NCI-H2196 (cell line): ENCODE results near the gene CCDC102A.
"Not testable (repeated sequence)": the region's sequence is repeated elsewhere in the genome, so short reads cannot be mapped to it uniquely, and the experiment has no call there.

Source experiments
- DNase-seq: peaks from one replicate; lab custom pipeline; 2025; ENCODE audit not compliant: unreplicated experiment; lab: John Stamatoyannopoulos, UW

CCDC102A gene

DNA sequence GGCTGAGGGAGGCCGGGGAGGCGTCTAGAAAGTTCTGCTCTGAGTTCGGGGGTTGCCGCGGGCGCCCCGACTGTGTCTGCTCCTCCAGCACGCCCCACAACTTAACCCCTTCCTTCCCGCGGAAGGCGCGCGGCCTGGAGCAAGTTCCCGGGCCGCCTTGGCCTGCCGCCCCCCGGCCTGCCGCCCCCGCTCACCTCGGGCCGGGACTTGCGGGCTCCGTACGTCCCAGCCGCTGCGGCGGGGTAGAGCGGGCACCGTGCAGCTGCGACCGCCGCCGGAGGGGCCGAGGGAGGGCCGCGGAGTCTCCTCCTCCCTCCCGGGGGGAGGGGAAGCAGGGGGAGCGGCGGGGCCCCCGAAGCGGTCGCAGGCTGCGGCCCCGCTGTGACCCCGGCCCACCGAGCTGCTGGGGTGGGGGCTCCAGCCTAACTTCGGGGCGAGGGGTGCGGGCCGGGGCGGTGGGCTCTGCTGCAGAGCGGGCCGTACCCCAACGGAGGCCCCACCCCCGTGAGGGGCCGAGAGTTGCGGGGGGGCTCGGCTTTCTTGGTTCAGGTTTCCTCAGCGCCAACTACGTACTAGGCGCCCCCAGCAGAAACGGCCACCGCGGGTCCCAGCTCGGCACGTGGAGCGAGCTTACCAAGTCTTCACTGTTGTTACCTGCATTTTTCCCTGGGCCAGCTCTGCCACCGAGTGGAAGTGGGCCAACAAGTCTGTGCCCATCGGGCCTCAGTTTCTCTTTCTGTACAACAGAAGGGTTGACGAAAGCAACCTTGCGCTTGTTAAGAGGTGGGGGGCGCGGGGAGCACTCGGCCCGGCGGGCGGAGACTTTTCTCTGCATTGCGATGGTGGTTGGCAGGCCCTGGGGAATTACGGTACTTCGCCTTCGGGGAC is at the start of gene CCDC102A:
CCDC102A (minus strand) TSS at position 266 of the 888 bp plus-strand sequence. CDS start 7,394 bp downstream, outside the sequence.
- no peak for DNase-seq

DNA sequence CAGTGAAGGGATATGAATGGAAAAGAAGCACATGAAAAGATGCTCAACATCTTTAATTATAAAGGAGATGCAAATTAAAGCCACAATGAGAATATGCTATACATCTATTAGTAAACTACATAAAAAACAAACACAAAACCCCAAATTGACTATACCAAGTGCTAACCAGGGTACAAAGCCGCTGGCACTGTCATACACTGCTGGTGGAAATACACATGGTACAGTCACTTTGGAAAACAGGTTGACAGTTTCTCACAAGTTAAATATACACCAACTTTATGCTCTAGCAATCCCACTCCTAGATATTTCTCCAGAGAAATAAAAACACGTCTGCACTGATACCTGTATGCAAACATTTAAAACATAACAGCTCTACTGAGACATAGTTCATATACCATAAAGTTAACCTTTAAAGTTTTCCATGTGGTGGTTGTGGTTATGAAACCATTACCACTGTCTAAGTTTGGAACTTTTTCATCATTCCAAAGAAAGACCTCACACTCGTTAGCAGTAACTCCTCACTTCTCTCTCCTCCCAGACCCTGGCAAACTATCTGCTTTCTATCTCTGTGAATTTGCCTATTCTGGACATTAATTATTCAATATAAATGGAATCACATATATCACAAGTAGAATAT is 48.8 kb upstream of the CCDC102A start:
- DNase-seq: no peak

DNA sequence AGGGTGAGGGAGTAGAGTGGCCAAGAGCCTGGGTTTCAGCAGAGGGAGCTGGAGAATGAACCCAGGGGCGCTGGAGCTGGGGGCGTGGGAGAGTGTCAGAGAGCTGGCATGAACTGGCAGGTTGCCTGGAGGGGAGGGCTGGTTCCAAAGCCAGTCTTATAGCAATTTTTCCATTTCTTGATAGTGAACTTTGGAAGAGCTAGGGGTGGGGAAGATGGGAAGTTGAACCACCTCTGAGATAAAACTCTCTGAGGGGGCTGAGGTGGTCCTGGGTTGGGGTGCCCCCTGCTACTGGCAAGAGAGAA is 42.9 kb upstream of the CCDC102A start:
- no peak for DNase-seq

DNA sequence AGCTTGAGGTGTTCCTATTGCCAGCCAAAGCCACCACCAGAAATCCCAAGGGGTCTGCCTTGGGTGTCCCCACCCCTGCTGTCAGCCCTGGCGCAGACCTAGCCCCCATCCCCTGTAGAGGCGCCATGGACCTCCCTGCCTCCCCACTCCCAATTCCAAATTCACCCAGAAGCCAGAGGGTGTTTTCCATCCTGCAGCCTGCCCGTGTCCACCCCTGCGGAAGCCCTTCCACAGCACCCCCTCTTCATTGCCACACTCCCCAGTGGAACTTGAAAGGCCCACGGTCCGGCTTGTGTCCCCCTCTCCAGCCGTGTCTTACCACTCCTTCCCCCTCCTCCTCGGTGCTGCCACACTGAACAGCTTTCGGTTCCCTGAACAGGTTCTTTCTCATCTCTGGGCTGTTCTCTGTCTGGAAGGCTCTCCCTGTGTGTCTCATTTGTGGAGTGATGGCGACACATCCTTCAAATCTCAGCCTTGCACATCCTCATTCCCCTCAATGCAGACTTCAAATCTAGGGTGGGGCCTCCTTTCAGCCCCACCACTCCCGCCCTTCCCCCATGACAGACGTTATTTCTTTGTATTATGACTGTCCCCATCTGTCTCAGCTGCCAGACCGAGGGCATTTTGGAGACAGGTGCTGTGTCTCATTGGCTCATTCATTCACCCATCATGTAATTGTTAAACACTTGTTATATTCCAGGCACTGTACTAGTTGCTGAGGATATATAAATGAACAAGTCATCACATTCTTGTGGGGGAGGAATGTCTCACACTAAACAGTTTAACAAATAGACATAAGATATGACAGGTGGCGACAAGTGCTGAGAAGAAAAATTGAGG is 42.4 kb upstream of the CCDC102A start:
- DNase-seq: no peak

DNA sequence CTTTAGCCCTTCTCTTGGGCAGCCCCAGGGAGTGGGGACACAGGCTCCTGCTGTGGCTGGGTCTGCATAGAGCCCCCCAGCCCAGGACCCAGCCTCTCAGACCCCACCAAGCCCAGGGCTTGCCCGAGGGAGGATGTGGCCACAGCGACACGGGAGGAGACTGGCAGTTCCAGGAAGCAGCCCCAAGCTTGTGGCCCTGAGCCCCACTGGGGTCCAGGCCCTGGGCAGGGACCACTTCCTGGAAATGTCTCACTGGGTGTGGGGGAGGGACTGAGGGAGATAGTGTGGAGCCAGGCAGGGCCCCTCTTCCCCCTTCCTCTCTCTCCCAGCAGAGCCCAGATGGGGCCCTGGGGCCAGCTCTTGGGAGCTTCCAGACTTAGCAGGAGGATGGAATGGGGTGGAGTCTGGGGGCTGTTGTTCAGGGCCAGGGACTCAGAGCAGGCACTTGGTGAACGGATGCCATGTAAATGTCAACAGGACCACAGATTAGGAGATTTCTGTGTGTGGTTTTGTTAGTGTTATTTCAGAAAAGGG is 41.4 kb upstream of the CCDC102A start:
- no peak for DNase-seq

DNA sequence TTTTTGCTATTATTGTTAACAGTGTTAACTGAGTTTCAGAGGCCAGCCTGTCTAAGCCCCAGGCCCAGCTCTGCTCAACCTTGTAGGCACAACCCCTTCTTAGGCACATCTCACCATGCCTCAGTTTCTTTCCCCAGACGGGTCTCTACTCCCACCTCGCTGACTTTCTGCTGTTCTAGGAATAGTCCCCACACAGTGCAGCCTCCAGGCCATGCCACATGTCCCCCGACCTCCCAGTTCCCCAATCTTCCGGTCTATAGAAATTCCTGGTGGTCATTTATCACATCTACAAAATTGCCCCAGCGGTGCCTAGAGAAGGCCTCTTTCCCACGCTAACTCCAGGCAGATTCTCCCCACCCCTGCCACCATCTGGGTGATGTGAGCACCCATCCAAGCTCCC is 40.8 kb upstream of the CCDC102A start:
- DNase-seq: no peak

DNA sequence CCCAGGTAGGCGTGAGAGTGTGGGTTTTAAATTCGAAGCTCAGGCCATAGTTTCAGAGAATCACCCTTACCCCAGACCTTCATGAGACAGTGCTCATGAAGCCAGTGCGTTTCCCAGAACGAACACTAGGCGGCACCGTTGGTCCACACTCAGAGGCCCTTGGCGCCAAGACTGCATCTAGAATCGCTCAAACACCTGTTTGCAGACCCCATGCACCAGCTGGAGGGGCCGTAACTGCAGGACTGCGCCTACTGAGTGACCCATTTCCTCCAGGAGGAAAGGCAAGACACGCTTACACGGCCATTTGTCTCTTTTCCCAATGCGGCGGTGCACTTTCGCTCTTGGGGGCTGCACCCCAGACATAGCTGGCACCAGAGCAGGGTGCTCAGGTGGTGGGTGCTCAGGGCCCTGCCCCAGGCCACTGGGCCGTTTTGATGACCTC is 40.1 kb upstream of the CCDC102A start:
- peak; percentile 63 for DNase-seq

DNA sequence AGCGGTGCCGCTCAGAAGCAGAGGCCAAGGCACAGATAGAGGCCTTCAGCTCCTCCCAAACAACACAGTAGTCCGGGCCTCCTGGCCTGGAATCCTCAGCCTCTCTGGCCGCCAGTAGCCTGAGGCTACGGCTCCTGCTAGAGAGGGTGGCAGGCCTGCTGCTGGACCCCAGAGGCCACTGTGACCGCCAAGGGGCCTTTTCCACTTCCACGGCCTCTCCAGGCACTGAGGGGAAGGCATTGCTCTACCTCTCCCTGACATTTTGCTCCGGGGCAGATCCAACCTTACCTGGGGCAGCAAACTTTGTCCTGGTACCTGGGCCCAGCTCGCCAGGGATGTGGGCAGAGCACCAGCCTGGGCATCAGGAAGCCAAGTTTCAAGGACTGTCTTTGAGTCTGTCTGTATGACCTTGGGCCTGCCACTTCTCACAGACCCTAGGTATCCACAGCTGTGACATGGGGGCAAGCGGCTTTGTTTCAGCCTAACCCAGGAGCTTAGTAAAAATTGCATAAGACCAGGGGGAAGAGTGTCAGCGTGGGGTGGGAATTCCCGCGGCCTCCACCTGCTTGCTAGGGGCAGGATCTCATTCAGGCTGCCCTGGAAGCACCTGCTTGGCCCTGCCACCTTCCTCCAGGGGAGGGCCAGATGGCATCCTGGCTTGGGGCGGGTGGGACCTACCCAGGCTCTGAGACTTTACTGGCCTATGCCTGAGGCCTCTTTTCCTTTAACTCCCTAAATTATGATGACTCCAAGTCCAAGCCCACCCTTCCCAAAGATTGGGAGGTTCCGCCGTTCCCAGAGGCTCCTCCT is 39.3 kb upstream of the CCDC102A start:
- no peak for DNase-seq

DNA sequence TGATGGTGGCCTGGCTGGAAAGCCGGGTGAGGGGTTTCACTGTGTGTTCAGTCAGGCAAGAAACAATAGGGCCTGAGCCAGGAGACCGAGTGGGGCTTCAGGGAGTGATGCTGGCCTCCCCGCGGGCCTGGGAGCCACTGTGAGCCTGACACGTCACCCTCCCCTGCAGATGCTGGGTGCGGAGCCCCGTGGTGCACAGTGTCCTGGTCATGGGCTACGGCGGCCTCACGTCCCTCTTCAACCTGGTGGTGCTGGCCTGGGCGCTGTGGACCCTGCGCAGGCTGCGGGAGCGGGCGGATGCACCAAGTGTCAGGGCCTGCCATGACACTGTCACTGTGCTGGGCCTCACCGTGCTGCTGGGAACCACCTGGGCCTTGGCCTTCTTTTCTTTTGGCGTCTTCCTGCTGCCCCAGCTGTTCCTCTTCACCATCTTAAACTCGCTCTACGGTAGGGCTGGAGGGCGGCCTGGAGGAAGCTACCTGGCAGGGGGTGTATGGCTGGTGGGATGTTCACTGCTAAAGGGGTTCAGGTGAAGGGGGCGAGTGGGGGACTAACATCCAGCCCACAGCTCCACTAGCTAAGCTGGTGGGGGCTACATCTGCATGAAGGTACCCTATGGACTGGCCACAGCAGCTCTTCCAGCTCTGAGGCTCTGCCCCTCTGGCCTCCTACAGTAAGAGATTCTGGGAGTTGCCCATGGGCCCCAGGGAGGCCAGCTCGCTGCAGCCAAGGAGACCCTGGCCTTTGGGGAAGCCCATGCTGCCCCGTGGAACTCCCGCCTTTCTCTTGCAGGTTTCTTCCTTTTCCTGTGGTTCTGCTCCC is 38.5 kb upstream of the CCDC102A start:
- DNase-seq: no peak

DNA sequence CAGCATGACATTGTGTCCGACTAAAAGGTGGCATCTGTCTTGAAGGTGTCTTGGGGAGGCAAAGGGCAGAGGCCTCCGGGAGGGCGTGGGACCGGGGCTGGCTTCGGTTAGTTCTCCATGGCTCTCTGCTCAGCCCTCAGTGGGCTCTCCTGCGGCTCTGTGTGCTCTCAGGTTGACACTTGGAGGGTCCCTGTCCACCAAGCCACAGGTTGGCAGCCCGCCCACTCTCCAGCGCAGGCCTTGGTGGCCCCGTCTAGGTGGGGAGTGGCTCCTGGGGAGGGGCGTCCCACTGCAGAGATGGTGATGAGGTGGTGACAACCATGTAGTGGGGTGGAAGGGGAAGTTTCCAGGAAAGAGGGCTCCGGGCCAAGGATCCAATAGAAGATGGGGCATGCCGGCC is 37.7 kb upstream of the CCDC102A start:
- no peak for DNase-seq

DNA sequence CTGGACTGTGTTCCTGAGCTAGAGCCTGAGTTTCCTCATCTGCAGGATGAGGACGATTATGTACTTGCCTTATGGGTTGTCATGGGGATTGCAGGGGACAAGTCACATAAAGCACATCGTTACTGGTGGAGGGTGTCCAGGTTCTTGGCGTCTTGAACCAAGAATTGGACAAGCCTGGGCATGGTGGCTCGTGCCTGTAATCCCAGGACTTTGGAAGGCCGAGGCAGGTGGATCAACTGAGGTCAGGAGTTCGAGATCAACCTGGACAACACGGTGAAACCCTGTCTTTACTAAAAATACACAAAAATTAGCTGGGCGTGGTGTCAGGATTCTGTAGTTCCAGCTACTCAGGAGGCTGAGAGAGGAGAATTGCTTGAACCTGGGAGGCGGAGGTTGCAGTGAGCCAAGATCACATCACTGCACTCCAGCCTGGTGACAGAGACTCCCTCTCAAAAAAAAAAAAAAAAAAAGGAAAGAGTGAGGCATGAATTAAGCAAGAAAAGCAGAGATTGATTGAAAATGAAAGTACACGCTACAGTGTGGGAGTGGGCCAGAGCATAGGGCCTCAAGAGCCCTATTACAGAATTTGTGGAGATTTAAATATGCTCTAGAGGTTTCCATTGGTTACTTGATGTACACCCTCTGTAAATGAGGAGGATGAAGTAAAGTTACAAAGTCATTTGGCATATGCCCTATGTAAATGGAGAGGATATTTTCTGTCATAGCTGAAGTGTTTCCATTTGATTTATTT is 36.8 kb upstream of the CCDC102A start:
- DNase-seq: no peak

DNA sequence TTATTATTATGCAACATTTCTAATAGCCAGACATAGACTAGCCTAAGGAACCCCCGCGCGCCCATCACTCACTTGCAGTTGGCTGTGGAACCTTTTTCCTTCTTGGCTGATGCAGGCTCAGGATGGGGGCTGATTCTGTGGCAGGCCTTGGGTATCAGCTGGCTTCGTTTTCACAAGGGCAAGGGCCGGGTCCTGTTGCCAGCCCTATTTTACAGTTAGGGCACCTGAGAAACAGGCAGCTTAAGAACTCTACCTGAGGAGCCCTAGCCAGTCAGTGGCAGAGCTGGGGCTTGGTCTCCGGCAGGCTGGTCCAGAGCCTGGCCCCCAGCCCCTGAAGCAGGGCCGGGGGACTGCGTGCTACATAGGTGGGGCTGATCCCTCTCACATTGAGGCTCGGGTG is 34.7 kb upstream of the CCDC102A start:
- no peak for DNase-seq

DNA sequence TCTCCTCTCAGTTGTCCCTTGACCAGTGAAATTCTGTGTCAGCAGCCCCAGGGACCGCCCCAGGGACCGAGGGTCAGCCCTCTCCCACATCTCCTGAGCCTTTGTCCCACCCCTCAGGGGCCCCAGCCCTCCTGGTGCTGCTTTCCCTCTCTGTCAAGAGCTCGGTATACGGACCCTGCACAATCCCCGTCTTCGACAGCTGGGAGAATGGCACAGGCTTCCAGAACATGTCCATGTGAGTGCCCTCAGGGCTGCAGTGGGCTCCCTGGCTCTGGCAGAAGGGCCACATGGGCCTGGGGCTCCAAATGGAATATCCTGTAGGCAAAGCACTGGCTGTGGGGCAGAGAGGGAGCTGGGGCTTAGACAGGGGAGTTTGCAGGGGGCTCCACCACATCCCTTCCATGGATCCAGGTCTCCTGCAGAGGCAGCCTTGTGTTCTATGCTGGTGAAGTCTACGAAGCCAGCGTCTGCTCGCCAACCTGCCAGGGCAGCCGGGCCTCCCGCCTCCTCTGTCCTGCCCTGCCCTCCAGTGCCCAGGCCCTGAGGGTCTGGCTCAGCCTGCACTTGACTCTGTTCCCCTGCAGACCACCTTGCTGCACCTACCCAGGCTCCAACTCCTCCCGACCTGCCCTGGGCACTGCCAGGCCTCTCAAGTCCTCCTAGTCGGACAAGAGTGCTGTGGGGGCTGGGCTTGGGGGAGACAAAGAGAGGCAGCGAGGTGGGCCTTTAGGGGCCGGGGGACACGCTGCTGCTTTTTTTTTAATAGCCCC is 34.1 kb upstream of the CCDC102A start:
- no peak for DNase-seq

DNA sequence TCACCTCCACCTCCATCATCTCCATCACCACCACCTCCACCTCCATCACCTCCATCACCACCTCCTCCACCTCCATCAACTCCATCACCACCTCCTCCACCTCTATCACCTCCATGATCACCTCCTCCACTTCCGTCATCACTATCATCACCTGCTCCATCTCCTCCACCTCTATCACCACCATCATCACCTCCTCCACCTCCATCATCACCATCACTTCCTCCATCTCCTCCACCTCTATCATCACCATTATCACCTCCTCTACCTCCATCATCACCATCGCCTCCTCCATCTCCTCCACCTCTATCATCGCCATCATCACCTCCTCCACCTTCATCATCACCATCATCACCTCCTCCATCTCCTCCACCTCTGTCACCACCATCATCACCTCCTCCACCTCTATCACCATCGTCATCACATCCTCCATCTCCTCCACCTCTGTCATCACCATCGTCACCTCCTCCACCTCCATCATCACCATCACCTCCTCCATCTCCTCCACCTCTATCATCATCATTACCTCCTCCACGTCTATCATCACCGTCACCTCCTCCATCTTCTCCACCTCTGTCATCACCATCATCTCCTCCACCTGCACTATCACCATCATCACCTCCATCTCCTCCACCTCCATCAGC is 33.1 kb upstream of the CCDC102A start:
- DNase-seq: no peak

DNA sequence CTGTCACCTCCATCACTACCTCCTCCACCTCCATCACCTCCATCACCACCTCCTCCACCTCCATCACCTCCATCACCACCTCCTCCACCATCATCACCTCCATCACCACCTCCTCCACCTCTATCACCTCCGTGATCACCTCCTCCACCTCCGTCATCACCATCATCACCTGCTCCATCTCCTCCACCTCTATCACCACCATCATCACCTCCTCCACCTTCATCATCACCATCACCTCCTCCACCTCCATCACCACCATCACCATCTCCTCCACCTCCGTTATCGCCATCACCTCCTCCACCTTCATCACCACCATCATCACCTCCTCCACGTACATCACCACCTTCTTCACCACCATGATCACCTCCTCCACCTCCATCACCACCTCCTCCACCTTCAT is 32.4 kb upstream of the CCDC102A start:
- not testable (repeated sequence) for DNase-seq

DNA sequence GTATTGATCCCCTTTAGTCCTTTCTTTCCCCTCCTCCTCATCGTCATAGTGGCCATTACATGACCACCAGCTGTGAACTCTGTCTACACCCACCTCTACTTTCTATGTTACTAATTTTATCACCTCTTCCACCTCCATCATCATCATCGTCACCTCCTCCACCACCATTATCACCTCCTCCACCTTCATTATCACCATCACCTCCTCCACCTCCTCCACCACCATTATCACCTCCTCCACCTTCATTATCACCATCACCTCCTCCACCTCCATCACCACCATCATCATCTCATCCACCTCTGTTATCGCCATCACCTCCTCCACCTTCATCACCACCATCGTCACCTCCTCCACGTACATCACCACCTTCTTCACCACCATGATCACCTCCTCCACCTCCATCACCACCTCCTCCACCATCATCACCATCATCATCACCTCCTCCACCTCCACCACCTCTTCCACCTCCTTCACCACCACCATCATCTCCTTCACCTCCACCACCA is 31.9 kb upstream of the CCDC102A start:
- DNase-seq: no peak

DNA sequence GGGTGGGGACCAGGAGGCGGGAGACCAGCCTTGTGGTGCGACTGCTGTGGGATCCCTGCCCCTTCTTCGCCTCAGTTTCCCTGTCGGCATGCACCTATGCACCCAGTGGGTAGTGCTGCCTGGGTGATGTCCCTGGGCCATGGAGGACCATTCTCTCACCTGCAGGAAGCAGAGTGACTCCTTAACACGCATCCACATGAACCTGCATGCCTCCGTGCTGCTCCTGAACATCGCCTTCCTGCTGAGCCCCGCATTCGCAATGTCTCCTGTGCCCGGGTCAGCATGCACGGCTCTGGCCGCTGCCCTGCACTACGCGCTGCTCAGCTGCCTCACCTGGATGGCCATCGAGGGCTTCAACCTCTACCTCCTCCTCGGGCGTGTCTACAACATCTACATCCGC is 31.3 kb upstream of the CCDC102A start:
- no peak for DNase-seq

DNA sequence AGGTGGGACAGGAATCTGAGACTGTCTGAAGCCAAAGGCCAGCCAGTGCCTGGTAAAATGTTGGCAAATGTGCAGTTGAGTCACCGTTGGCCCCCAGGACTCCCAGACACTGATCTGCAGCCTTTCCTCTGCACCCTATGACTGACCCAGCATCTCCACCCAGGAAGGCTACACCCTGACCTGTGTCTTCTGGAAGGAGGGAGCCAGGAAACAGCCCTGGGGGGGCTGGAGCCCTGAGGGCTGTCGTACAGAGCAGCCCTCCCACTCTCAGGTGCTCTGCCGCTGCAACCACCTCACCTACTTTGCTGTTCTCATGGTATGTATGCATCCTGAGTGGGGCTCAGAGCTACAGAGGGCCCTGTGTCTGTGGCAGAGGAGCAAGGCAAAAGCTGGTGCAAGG is 30.1 kb upstream of the CCDC102A start:
- no peak for DNase-seq
